Stomach smooth muscle (tissue), 2 donors: Measurements from ENCODE around the gene CATSPERD.

Experiments used
- H3K27ac ChIP-seq: one replicate; pipeline ENCODE4 v1.7.0; 2013; ENCODE audit warnings: mild to moderate bottlenecking, low read length, inconsistent platforms
- H3K27me3 ChIP-seq, 2 donors: one replicate each; pipeline ENCODE4 v1.7.0; 2013; ENCODE audit warnings: low read length in 2 of 2; ENCODE audit not compliant: insufficient read depth in 2 of 2, control insufficient read depth in 1 of 2
- H3K36me3 ChIP-seq, 2 donors: one replicate each; pipeline ENCODE4 v1.7.0; 2013; ENCODE audit warnings: low read length in 2 of 2; ENCODE audit not compliant: control insufficient read depth in 2 of 2, insufficient read depth in 2 of 2
- H3K4me1 ChIP-seq: one replicate; pipeline ENCODE4 v1.7.0; 2013; ENCODE audit warnings: low read length; ENCODE audit not compliant: control insufficient read depth, insufficient read depth
- H3K4me3 ChIP-seq, 2 donors: one replicate each; pipeline ENCODE4 v1.7.0; 2013; ENCODE audit warnings: low read length in 2 of 2
- H3K9ac ChIP-seq, 2 donors: one replicate each; pipeline ENCODE4 v1.7.0; 2013; ENCODE audit warnings: low read length in 2 of 2, mild to moderate bottlenecking in 1 of 2
- H3K9me3 ChIP-seq, 2 donors: one replicate each; pipeline ENCODE4 v1.7.0; 2013; ENCODE audit warnings: low read length in 2 of 2; ENCODE audit not compliant: control insufficient read depth in 2 of 2
- donor health status: healthy.
- donor health status: Pancreatic carcinoma.

The CATSPERD gene

GRCh38 chr19:5703819-5704818, 16.3 kb upstream of the CATSPERD start:
- no peak overlapping the region for H3K9ac ChIP-seq
- no peak overlapping the region for H3K27ac ChIP-seq
- no peaks in the 10 kb centered on the region for H3K27me3 ChIP-seq
- no peak overlapping the region for H3K4me3 ChIP-seq
- H3K9me3 ChIP-seq: no peaks in the 10 kb centered on the region
- no peaks in the 10 kb centered on the region for H3K4me1 ChIP-seq
- peaks cover 35 to 42% of the 10 kb centered on the region in 2 donors for H3K36me3 ChIP-seq

GRCh38 chr19:5705552-5705951, 14.9 kb upstream of the CATSPERD start:
- Histone ChIP-seq H3K4me3 (no peak overlapping the region), H3K4me1 (no peaks in the 10 kb centered on the region), H3K36me3 (peaks cover 36 to 40% of the 10 kb centered on the region in 2 donors), H3K9me3 (no peaks in the 10 kb centered on the region), H3K9ac (no peak overlapping the region), H3K27me3 (no peaks in the 10 kb centered on the region), H3K27ac (no peak overlapping the region)

- no peak overlapping the region for H3K27ac ChIP-seq
- H3K36me3 ChIP-seq: peaks cover 44 to 48% of the 10 kb centered on the region in 2 donors
- H3K4me3 ChIP-seq: no peak overlapping the region
- no peaks in the 10 kb centered on the region for H3K9me3 ChIP-seq
- no peaks in the 10 kb centered on the region for H3K27me3 ChIP-seq
- H3K9ac ChIP-seq: no peak overlapping the region
- no peaks in the 10 kb centered on the region for H3K4me1 ChIP-seq
Observed at GRCh38 chr19:5706876-5707573, 13.4 kb upstream of the CATSPERD start.

GRCh38 chr19:5707576-5708575, 12.6 kb upstream of the CATSPERD start:
- H3K36me3 ChIP-seq: peaks cover 50 to 54% of the 10 kb centered on the region in 2 donors
- no peaks in the 10 kb centered on the region for H3K9me3 ChIP-seq
- H3K4me1 ChIP-seq: no peaks in the 10 kb centered on the region
- no peaks in the 10 kb centered on the region for H3K27me3 ChIP-seq
- no peak overlapping the region for H3K4me3 ChIP-seq
- H3K27ac ChIP-seq: no peak overlapping the region
- no peak overlapping the region for H3K9ac ChIP-seq

- Histone ChIP-seq H3K9ac (no peak overlapping the region), H3K27ac (no peak overlapping the region), H3K27me3 (no peaks in the 10 kb centered on the region), H3K36me3 (peaks cover 40 to 43% of the 10 kb centered on the region in 2 donors), H3K4me1 (no peaks in the 10 kb centered on the region), H3K4me3 (no peak overlapping the region), H3K9me3 (no peaks in the 10 kb centered on the region)
Observed at GRCh38 chr19:5711025-5711424, 9.4 kb upstream of the CATSPERD start.

- Histone ChIP-seq H3K27me3 (no peaks in the 10 kb centered on the region), H3K27ac (no peak overlapping the region), H3K9ac (no peak overlapping the region), H3K9me3 (no peaks in the 10 kb centered on the region), H3K4me1 (no peaks in the 10 kb centered on the region), H3K36me3 (peaks cover 36 to 41% of the 10 kb centered on the region in 2 donors), H3K4me3 (no peak overlapping the region)
Observed at GRCh38 chr19:5711713-5712161, 8.7 kb upstream of the CATSPERD start.

GRCh38 chr19:5713228-5713627, 7.2 kb upstream of the CATSPERD start:
- H3K9ac ChIP-seq: no peak overlapping the region
- peaks cover 30 to 36% of the 10 kb centered on the region in 2 donors for H3K36me3 ChIP-seq
- no peaks in the 10 kb centered on the region for H3K9me3 ChIP-seq
- peaks cover 10% of the 10 kb centered on the region for H3K4me1 ChIP-seq
- H3K27me3 ChIP-seq: no peaks in the 10 kb centered on the region
- no peak overlapping the region for H3K4me3 ChIP-seq
- no peak overlapping the region for H3K27ac ChIP-seq

GRCh38 chr19:5714816-5715215, 5.6 kb upstream of the CATSPERD start:
- Histone ChIP-seq H3K4me1 (peaks cover 25% of the 10 kb centered on the region), H3K27ac (no peak overlapping the region), H3K9me3 (no peaks in the 10 kb centered on the region), H3K4me3 (no peak overlapping the region), H3K9ac (no peak overlapping the region), H3K36me3 (peaks cover 30 to 34% of the 10 kb centered on the region in 2 donors), H3K27me3 (no peaks in the 10 kb centered on the region)

GRCh38 chr19:5717215-5717935, 3.1 kb upstream of the CATSPERD start:
- H3K9me3 ChIP-seq: no peaks in the 10 kb centered on the region
- H3K9ac ChIP-seq: no peak overlapping the region
- no peak overlapping the region for H3K4me3 ChIP-seq
- H3K4me1 ChIP-seq: peaks cover 28% of the 10 kb centered on the region
- peaks cover 16 to 17% of the 10 kb centered on the region in 2 donors for H3K36me3 ChIP-seq
- no peaks in the 10 kb centered on the region for H3K27me3 ChIP-seq
- H3K27ac ChIP-seq: no peak overlapping the region
